SK-N-SH (cell line): ENCODE data around the gene CPEB1. TPM values are rescaled to one million over a fixed set of nuclear protein-coding genes. Genes with fewer than 3 reads are reported as not detected.

Source experiments
- CTCF ChIA-PET: fragments of 300-600, 350-600 bp; formaldehyde crosslinking; extraction: SDS; loops from one replicate; lab custom pipeline; 2021; lab: Yijun Ruan, JAX
- POLR2A ChIA-PET: fragments of 350-600 bp; sonication (Branson Sonifier 250); formaldehyde crosslinking; extraction: SDS; loops from one replicate; lab custom pipeline; 2020; ENCODE audit warnings: antibody characterized with exemption, inconsistent platforms; lab: Yijun Ruan, JAX
- DNase-seq: peaks from one replicate; pipeline ENCODE4 v3.0.0; 2012
- H2AFZ ChIP-seq: fragments of 200-600 bp; sonication (generic); 2 replicates; pipeline ENCODE4 v1.8.1; 2016; ENCODE audit warnings: antibody characterized with exemption, mild to moderate bottlenecking, low read depth
- H3F3A ChIP-seq: fragments of 200-600 bp; sonication (generic); replicated peaks from 2 replicates; pipeline ENCODE3; 2016; ENCODE audit warnings: antibody characterized with exemption, mild to moderate bottlenecking; ENCODE audit not compliant: insufficient read depth
- H3K27ac ChIP-seq, 2 experiments: fragments of 200-500 bp in 1 of 2; fragments of 200-600 bp in 1 of 2; sonication (Bioruptor generic) in 1 of 2; sonication (generic), shearing (Covaris generic) in 1 of 2; 2 replicates each; pipeline versions ENCODE4 v1.5.1 to v1.6.1; 2014 to 2016; ENCODE audit warnings: low read depth in 2 of 2, inconsistent platforms in 1 of 2, low read length in 1 of 2, mild to moderate bottlenecking in 1 of 2, mixed read lengths in 1 of 2
- H3K27me3 ChIP-seq: fragments of 200-600 bp; sonication (generic), shearing (Covaris generic); 2 replicates; pipeline ENCODE4 v1.6.1; 2016; ENCODE audit warnings: mixed run types; ENCODE audit not compliant: insufficient read depth
- H3K36me3 ChIP-seq, 2 experiments: fragments of 200-500 bp in 1 of 2; fragments of 200-600 bp in 1 of 2; sonication (Bioruptor generic) in 1 of 2; sonication (generic) in 1 of 2; replicated peaks in 1 of 2; 2 replicates each; pipeline versions ENCODE3 to v1.5.1; 2014 to 2016; ENCODE audit warnings: low read length in 1 of 2, mild to moderate bottlenecking in 1 of 2; ENCODE audit not compliant: insufficient read depth in 2 of 2, control insufficient read depth in 1 of 2
- H3K4me1 ChIP-seq, 2 experiments: fragments of 200-500 bp in 1 of 2; fragments of 200-600 bp in 1 of 2; sonication (Bioruptor generic) in 1 of 2; sonication (generic), shearing (Covaris generic) in 1 of 2; 2 replicates each; pipeline versions ENCODE4 v1.5.1 to v1.6.1; 2014 to 2016; ENCODE audit warnings: low read depth in 1 of 2, low read length in 1 of 2, mixed run types in 1 of 2; ENCODE audit not compliant: insufficient read depth in 2 of 2, control insufficient read depth in 1 of 2
- H3K4me2 ChIP-seq: fragments of 200-600 bp; sonication (generic), shearing (Covaris generic); 2 replicates; pipeline ENCODE4 v1.6.1; 2017; ENCODE audit warnings: mixed run types
- H3K4me3 ChIP-seq, 2 experiments: fragments of 200-500 bp in 1 of 2; fragments of 200-600 bp in 1 of 2; sonication (Bioruptor generic) in 1 of 2; sonication (generic), shearing (Covaris generic) in 1 of 2; 2 replicates each; pipeline versions ENCODE4 v1.5.1 to v1.8.1; 2014 to 2016; ENCODE audit warnings: low read depth in 2 of 2, inconsistent platforms in 1 of 2, low read length in 1 of 2, mild to moderate bottlenecking in 1 of 2, mixed read lengths in 1 of 2, moderate library complexity in 1 of 2
- H3K79me2 ChIP-seq: fragments of 200-600 bp; sonication (generic); 2 replicates; pipeline ENCODE4 v1.8.1; 2017; ENCODE audit warnings: mild to moderate bottlenecking; ENCODE audit not compliant: insufficient read depth
- H3K9ac ChIP-seq: fragments of 200-600 bp; sonication (generic); 2 replicates; pipeline ENCODE4 v1.6.1; 2017; ENCODE audit warnings: mixed run types
- H3K9me2 ChIP-seq: fragments of 200-600 bp; sonication (generic); 2 replicates; pipeline ENCODE4 v1.6.1; 2017; ENCODE audit warnings: mixed run types
- H3K9me3 ChIP-seq: fragments of 200-600 bp; sonication (generic); 2 replicates; pipeline ENCODE4 v1.6.1; 2017; ENCODE audit warnings: mixed run types, mild to moderate bottlenecking, moderate library complexity
- H4K20me1 ChIP-seq: fragments of 200-600 bp; sonication (generic); 2 replicates; pipeline ENCODE4 v1.6.1; 2017; ENCODE audit warnings: mild to moderate bottlenecking, mixed run types; ENCODE audit not compliant: insufficient read depth
- CHD2 ChIP-seq: fragments of 150-350 bp; IDR thresholded peaks from 2 replicates; pipeline ENCODE4 v1.6.1; 2018; ENCODE audit warnings: low read length; ENCODE audit not compliant: partially characterized antibody
- ELF1 ChIP-seq: IDR thresholded peaks from 2 replicates; pipeline ENCODE4 v1.4.0; 2012
- EP300 ChIP-seq, 2 experiments: IDR thresholded peaks; 2 replicates each; pipeline versions ENCODE4 v1.4.0 to v1.6.1; 2012; ENCODE audit warnings: borderline replicate concordance in 1 of 2, low read depth in 1 of 2, low read length in 1 of 2
- EZH2phosphoT487 ChIP-seq: fragments of 200-600 bp; sonication (generic); IDR thresholded peaks from 2 replicates; pipeline ENCODE4 v1.6.1; 2017; ENCODE audit warnings: low read depth, mixed run types, mild to moderate bottlenecking, antibody characterized with exemption, moderate library complexity, borderline replicate concordance
- FOSL2 ChIP-seq: IDR thresholded peaks from 2 replicates; pipeline ENCODE4 v1.4.0; 2012; ENCODE audit warnings: low read depth, mild to moderate bottlenecking, moderate library complexity, borderline replicate concordance
- NFIC ChIP-seq: IDR thresholded peaks from 2 replicates; pipeline ENCODE4 v1.4.0; 2012; ENCODE audit warnings: borderline replicate concordance
- TAF1 ChIP-seq: IDR thresholded peaks from 2 replicates; pipeline ENCODE4 v1.6.1; 2012; ENCODE audit warnings: low read depth, mild to moderate bottlenecking, low read length, moderate library complexity, borderline replicate concordance
- WGBS: methylation state at CpG from one replicate; pipeline ENCODE4 v1.1.6; 2017; ENCODE audit warnings: low lambda C conversion rate; 5-methylcytosine and 5-hydroxymethylcytosine counted together
- polyA plus RNA-seq, 3 experiments: library from polyadenylated mRNA; depleted of rRNA; stranded (reverse); fragments of >200 nt; gene quantifications; 2 replicates each; pipeline ENCODE4 v1.2.3, GENCODE V29; 2012
- TF ChIP-seq, protein P1 (sequence below): fragments of 150-350 bp; IDR thresholded peaks from 2 replicates; pipeline ENCODE4 v1.6.1; 2016; ENCODE audit warnings: mild to moderate bottlenecking, low read depth, low read length
- TF ChIP-seq, protein P2 (sequence below): IDR thresholded peaks from 2 replicates; pipeline ENCODE4; 2012
- TF ChIP-seq, protein P3 (sequence below): IDR thresholded peaks from 2 replicates; pipeline ENCODE4 v1.6.1; 2012; ENCODE audit warnings: mild to moderate bottlenecking, low read depth, low read length, moderate library complexity
- TF ChIP-seq, protein P4 (sequence below): IDR thresholded peaks from 2 replicates; pipeline ENCODE4 v1.4.0; 2012; ENCODE audit warnings: low read depth

The CPEB1 gene
- polyA plus RNA-seq, 1 of the 3 experiments (the other 2 are of a cell fraction): 2.6 TPM

DNA sequence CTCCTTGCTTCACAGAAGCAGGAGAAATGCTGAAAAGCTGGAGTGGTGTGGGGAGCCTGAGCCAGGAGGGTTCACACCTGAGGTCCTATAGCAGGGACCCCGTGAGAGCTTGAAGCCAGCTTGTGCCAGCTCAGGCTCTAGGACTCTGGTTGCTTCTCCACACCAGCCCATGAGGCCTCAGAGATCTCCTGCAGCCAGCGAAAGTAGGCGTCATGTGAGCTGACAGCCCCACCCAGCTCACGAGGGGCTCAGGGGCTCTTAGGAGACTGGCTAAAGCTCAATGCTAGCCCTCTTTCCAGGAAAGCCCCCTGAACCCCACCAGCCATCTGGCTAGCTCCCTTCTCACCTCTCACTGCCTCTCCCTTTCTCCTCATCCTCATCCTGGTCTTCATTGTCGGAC lies 16.9 kb upstream of the CPEB1 start (continued):
- TF ChIP-seq, protein P1, sequence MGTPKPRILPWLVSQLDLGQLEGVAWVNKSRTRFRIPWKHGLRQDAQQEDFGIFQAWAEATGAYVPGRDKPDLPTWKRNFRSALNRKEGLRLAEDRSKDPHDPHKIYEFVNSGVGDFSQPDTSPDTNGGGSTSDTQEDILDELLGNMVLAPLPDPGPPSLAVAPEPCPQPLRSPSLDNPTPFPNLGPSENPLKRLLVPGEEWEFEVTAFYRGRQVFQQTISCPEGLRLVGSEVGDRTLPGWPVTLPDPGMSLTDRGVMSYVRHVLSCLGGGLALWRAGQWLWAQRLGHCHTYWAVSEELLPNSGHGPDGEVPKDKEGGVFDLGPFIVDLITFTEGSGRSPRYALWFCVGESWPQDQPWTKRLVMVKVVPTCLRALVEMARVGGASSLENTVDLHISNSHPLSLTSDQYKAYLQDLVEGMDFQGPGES: no peak
- TF ChIP-seq NFIC: no peak
- TF ChIP-seq, protein P2, sequence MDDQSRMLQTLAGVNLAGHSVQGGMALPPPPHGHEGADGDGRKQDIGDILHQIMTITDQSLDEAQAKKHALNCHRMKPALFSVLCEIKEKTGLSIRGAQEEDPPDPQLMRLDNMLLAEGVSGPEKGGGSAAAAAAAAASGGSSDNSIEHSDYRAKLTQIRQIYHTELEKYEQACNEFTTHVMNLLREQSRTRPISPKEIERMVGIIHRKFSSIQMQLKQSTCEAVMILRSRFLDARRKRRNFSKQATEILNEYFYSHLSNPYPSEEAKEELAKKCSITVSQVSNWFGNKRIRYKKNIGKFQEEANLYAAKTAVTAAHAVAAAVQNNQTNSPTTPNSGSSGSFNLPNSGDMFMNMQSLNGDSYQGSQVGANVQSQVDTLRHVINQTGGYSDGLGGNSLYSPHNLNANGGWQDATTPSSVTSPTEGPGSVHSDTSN: no peak
- no peak for TF ChIP-seq CHD2
- no peak for TF ChIP-seq EP300 (IDR thresholded peaks at IDR 0.05; ENCODE audit: borderline replicate concordance in 1 of 2, low read depth in 1 of 2, low read length in 1 of 2)
- no peak for TF ChIP-seq FOSL2
- TF ChIP-seq TAF1: no peak
- no peak for TF ChIP-seq ELF1

DNA sequence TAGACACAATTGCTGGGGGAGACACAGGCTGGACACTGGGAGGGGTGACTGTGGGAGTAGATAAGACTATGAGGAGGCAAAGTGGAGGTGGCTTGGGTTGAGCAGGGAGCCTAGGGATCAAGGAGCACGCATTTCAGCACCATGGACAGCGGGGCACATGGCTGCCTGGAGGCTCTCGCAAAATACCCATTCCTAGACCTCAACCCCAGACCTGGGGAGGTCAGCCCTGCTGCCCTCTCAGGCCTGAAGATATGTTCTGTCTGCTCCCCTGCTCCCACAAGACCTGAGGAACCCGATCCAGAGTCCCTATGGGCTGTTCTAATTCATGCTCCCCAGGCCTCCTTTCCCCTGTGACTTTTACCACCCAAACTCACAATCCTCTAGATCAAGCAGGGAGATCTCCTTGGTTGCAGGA lies 16.0 kb upstream of the CPEB1 start:
- no peaks in the 10 kb centered on the region for H3K9me2 ChIP-seq
- CTCF ChIA-PET: no interaction called here
- no peak overlapping the region for H2AFZ ChIP-seq
- H3K4me3 ChIP-seq: no peak overlapping the region
- POLR2A ChIA-PET: no interaction called here
- no peaks in the 10 kb centered on the region for H4K20me1 ChIP-seq
- H3K4me2 ChIP-seq: no peak overlapping the region
- 51% methylated on average over 4 of the region's 4 CpGs for WGBS
- no peak overlapping the region for H3K9ac ChIP-seq
- H3K27ac ChIP-seq: no peak overlapping the region
- H3K4me1 ChIP-seq: no peaks in the 10 kb centered on the region
- no peaks in the 10 kb centered on the region for H3K9me3 ChIP-seq
- H3K27me3 ChIP-seq: no peaks in the 10 kb centered on the region
- no peaks in the 10 kb centered on the region for H3K79me2 ChIP-seq
- TF ChIP-seq, protein P3, sequence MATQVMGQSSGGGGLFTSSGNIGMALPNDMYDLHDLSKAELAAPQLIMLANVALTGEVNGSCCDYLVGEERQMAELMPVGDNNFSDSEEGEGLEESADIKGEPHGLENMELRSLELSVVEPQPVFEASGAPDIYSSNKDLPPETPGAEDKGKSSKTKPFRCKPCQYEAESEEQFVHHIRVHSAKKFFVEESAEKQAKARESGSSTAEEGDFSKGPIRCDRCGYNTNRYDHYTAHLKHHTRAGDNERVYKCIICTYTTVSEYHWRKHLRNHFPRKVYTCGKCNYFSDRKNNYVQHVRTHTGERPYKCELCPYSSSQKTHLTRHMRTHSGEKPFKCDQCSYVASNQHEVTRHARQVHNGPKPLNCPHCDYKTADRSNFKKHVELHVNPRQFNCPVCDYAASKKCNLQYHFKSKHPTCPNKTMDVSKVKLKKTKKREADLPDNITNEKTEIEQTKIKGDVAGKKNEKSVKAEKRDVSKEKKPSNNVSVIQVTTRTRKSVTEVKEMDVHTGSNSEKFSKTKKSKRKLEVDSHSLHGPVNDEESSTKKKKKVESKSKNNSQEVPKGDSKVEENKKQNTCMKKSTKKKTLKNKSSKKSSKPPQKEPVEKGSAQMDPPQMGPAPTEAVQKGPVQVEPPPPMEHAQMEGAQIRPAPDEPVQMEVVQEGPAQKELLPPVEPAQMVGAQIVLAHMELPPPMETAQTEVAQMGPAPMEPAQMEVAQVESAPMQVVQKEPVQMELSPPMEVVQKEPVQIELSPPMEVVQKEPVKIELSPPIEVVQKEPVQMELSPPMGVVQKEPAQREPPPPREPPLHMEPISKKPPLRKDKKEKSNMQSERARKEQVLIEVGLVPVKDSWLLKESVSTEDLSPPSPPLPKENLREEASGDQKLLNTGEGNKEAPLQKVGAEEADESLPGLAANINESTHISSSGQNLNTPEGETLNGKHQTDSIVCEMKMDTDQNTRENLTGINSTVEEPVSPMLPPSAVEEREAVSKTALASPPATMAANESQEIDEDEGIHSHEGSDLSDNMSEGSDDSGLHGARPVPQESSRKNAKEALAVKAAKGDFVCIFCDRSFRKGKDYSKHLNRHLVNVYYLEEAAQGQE: peak; percentile 97
- TF ChIP-seq, protein P4, sequence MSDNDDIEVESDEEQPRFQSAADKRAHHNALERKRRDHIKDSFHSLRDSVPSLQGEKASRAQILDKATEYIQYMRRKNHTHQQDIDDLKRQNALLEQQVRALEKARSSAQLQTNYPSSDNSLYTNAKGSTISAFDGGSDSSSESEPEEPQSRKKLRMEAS: peak; percentile 74; the same call in 1 of the 2 replicates
- TF ChIP-seq EZH2phosphoT487: no peak
- H3K36me3 ChIP-seq: no peaks in the 10 kb centered on the region
- no peak for DNase-seq
- H3F3A ChIP-seq: no peaks in the 10 kb centered on the region
